ENCODE data around the gene MAP1LC3B2.

DNA sequence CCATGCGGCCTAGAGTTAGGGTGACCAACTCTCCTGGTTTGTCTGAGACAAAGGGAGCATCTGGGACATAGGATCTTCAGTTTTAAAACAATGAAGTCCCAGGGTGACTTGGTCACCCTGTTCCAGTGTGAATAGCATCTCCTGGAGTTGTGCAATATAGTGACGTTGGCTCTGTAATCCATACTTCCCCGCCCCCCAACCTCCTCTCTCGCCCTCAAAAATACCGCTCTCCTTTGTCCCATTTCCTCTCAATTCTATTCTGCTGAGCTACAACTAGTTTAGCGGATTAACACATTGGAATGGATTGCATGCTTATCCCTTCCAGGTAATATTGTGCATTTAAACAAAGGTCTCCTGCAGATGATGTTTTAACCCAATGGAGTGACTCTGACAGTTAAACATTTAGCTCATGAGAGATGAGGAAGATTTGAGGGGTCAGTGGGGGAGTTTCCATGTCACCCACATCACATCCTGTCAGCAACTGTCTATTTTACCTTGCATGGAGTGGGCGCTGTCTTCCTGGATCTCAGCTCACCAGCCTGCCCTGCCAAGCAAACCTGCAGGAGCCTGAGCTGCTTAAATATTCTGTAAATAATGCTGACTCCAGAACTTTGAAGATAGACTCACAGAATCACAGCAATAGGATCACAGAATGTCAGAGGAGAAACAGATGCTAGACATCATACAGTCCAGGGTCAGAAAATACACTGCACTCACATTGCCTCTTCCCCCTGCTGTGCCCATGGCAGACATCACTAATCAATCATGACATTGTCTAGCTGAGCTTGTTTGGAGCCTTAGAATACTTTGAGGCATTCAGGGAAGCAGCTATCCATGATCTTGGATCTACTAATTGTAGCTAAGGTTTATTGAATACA, 43.0 kb downstream of the MAP1LC3B2 start:
- TF ChIP-seq EP300 (IDR thresholded peaks at IDR 0.05): no peak
- TF ChIP-seq, protein P1, sequence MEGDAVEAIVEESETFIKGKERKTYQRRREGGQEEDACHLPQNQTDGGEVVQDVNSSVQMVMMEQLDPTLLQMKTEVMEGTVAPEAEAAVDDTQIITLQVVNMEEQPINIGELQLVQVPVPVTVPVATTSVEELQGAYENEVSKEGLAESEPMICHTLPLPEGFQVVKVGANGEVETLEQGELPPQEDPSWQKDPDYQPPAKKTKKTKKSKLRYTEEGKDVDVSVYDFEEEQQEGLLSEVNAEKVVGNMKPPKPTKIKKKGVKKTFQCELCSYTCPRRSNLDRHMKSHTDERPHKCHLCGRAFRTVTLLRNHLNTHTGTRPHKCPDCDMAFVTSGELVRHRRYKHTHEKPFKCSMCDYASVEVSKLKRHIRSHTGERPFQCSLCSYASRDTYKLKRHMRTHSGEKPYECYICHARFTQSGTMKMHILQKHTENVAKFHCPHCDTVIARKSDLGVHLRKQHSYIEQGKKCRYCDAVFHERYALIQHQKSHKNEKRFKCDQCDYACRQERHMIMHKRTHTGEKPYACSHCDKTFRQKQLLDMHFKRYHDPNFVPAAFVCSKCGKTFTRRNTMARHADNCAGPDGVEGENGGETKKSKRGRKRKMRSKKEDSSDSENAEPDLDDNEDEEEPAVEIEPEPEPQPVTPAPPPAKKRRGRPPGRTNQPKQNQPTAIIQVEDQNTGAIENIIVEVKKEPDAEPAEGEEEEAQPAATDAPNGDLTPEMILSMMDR (IDR thresholded peaks at IDR 0.05): no peak

Measured in stomach (tissue), 4 donors.